ENCODE measurements around the gene PTGIS.

GRCh38 chr20:49470922-49471321 lies 97.0 kb downstream of the PTGIS start:
- TF ChIP-seq CTCF (conservative IDR thresholded peaks at IDR 0.05) = no peak
- TF ChIP-seq ZFX (IDR thresholded peaks at IDR 0.05) = no peak

Measured in C4-2B (cell line).